HG02973 (cell line): ENCODE measurements around the gene RPRD1B.
"Not testable (repeated sequence)": the region's sequence is repeated elsewhere in the genome, so short reads cannot be mapped to it uniquely, and the experiment has no call there.

Experiments
- ATAC-seq: cut with Tn5 transposase; IDR thresholded peaks from one replicate; pipeline ENCODE4 v1.9.1; 2021; ENCODE audit warnings: moderate library complexity; ENCODE audit not compliant: unreplicated experiment

RPRD1B gene

GRCh38 chr20:38095017-38095686 is 61.6 kb downstream of the RPRD1B start:
- no peak for ATAC-seq

GRCh38 chr20:38098952-38099351 is 65.4 kb downstream of the RPRD1B start:
- no peak for ATAC-seq

- not testable (repeated sequence) for ATAC-seq
Measured at GRCh38 chr20:38102206-38102605, 68.7 kb downstream of the RPRD1B start.

- no peak for ATAC-seq
Measured at GRCh38 chr20:38104285-38104684, 70.7 kb downstream of the RPRD1B start.

GRCh38 chr20:38106461-38106860 is 72.9 kb downstream of the RPRD1B start:
- ATAC-seq = no peak

GRCh38 chr20:38107386-38107785 is 73.8 kb downstream of the RPRD1B start:
- ATAC-seq = not testable (repeated sequence)

- ATAC-seq = not testable (repeated sequence)
Measured at GRCh38 chr20:38107916-38108315, 74.4 kb downstream of the RPRD1B start.

- no peak for ATAC-seq
Measured at GRCh38 chr20:38108438-38108985, 75.0 kb downstream of the RPRD1B start.

- ATAC-seq = no peak
Measured at GRCh38 chr20:38108986-38109541, 75.5 kb downstream of the RPRD1B start.

- no peak for ATAC-seq
Measured at GRCh38 chr20:38109591-38110524, 76.3 kb downstream of the RPRD1B start.

- no peak for ATAC-seq
Measured at GRCh38 chr20:38110525-38111178, 77.1 kb downstream of the RPRD1B start.

GRCh38 chr20:38111366-38112232 is 78.1 kb downstream of the RPRD1B start:
- ATAC-seq = no peak

- ATAC-seq = no peak
Measured at GRCh38 chr20:38112261-38112929, 78.8 kb downstream of the RPRD1B start.

- ATAC-seq = no peak
Measured at GRCh38 chr20:38112930-38113294, 79.4 kb downstream of the RPRD1B start.

GRCh38 chr20:38113401-38114325 is 80.1 kb downstream of the RPRD1B start:
- ATAC-seq = no peak

GRCh38 chr20:38114353-38114791 is 80.8 kb downstream of the RPRD1B start:
- no peak for ATAC-seq

GRCh38 chr20:38115205-38115604 is 81.7 kb downstream of the RPRD1B start:
- no peak for ATAC-seq

GRCh38 chr20:38115896-38116295 is 82.3 kb downstream of the RPRD1B start:
- ATAC-seq = no peak
